SK-N-MC (cell line): ENCODE results near the gene FIBIN.

ENCODE experiments used
- EZH2 ChIP-seq: fragments of 200-600 bp; sonication (generic); IDR thresholded peaks from one replicate; pipeline ENCODE4 v1.6.1; 2017; ENCODE audit warnings: antibody characterized with exemption
- POLR2AphosphoS5 ChIP-seq: IDR thresholded peaks from 2 replicates; pipeline ENCODE4 v1.6.1; 2012; ENCODE audit warnings: mild to moderate bottlenecking, low read depth, low read length, borderline replicate concordance

GRCh38 chr11:26987731-26988130 lies 6.2 kb upstream of the FIBIN start:
- TF ChIP-seq EZH2 (no peak), POLR2AphosphoS5 (no peak)
